Measurements from ENCODE around the gene MTFR1L. TPM values are rescaled to one million over a fixed set of nuclear protein-coding genes. Genes with fewer than 3 reads are reported as not detected.

Gene MTFR1L
- total RNA-seq, 6 experiments from 2014 or later, result 30.8 to 48.9 (median 43.3) TPM

- WGBS (ENCODE audit: insufficient coverage, low coverage, low lambda C conversion rate, missing lambda C conversion rate), result 44% methylated on average over 5 of the region's 5 CpGs
- intact Hi-C loops (cut with DNase I), result no loop called here
- no peak for DNase-seq
- H3K27ac ChIP-seq, result peak overlapping the region in 1 of 3 donors; percentile 4
- TF ChIP-seq POLR2A (IDR thresholded peaks at IDR 0.05) (no peak), CTCF (IDR thresholded peaks at IDR 0.05) (no peak)
- H3K4me1 ChIP-seq, result peaks cover 0 to 34% (median 10%) of the 10 kb centered on the region in 4 donors
- peak in 1 of 4 donors; percentile 23 for ATAC-seq
- no peaks in the 10 kb centered on the region for H3K27me3 ChIP-seq
- peak overlapping the region in 1 of 3 donors; percentile 94 for H3K4me3 ChIP-seq
- peaks cover 0 to 12% (median 6%) of the 10 kb centered on the region in 4 donors for H3K36me3 ChIP-seq
- no peaks in the 10 kb centered on the region for H3K9me3 ChIP-seq
These were observed 1.9 kb downstream of the MTFR1L start for GRCh38 chr1:25821630-25822091.

GRCh38 chr1:25825605-25826004, 5.9 kb downstream of the MTFR1L start:
- DNase-seq (no peak), ATAC-seq (no peak)
- H3K4me3 ChIP-seq, result no peak overlapping the region
- peaks cover 5 to 52% (median 28%) of the 10 kb centered on the region in 4 donors for H3K36me3 ChIP-seq
- intact Hi-C loops (cut with DNase I), result no loop called here
- no peaks in the 10 kb centered on the region for H3K9me3 ChIP-seq
- TF ChIP-seq POLR2A (IDR thresholded peaks at IDR 0.05) (no peak), CTCF (IDR thresholded peaks at IDR 0.05) (no peak)
- 92% methylated on average over 2 of the region's 2 CpGs for WGBS (ENCODE audit: insufficient coverage, low coverage, low lambda C conversion rate, missing lambda C conversion rate)
- no peak overlapping the region for H3K27ac ChIP-seq
- no peaks in the 10 kb centered on the region for H3K27me3 ChIP-seq
- H3K4me1 ChIP-seq, result peaks cover 0 to 21% (median 3%) of the 10 kb centered on the region in 4 donors

- Histone ChIP-seq H3K36me3 (peaks cover 5 to 61% (median 35%) of the 10 kb centered on the region in 4 donors), H3K9me3 (no peaks in the 10 kb centered on the region), H3K27ac (no peak overlapping the region), H3K4me3 (no peak overlapping the region), H3K4me1 (peaks cover 0 to 13% (median 0%) of the 10 kb centered on the region in 4 donors), H3K27me3 (no peaks in the 10 kb centered on the region)
- no CpG with 5 or more reads among the region's 10 CpGs for WGBS (ENCODE audit: insufficient coverage, low coverage, low lambda C conversion rate, missing lambda C conversion rate)
- intact Hi-C loops (cut with DNase I), result no loop called here
- TF ChIP-seq POLR2A (IDR thresholded peaks at IDR 0.05) (no peak), CTCF (IDR thresholded peaks at IDR 0.05) (no peak)
- DNase-seq (no peak), ATAC-seq (no peak)
These were observed 6.8 kb downstream of the MTFR1L start for GRCh38 chr1:25826571-25826970.

GRCh38 chr1:25828491-25828890, 8.7 kb downstream of the MTFR1L start:
- H3K4me3 ChIP-seq, result no peak overlapping the region
- peaks cover 0 to 6% (median 0%) of the 10 kb centered on the region in 4 donors for H3K4me1 ChIP-seq
- no peaks in the 10 kb centered on the region for H3K9me3 ChIP-seq
- peaks cover 5 to 81% (median 44%) of the 10 kb centered on the region in 4 donors for H3K36me3 ChIP-seq
- ATAC-seq (no peak), DNase-seq (no peak)
- H3K27me3 ChIP-seq, result no peaks in the 10 kb centered on the region
- intact Hi-C loops (cut with DNase I), result no loop called here
- WGBS (ENCODE audit: insufficient coverage, low coverage, low lambda C conversion rate, missing lambda C conversion rate), result no CpG with 5 or more reads among the region's 3 CpGs
- H3K27ac ChIP-seq, result no peak overlapping the region
- TF ChIP-seq CTCF (IDR thresholded peaks at IDR 0.05), result no peak
- no peak for TF ChIP-seq POLR2A (IDR thresholded peaks at IDR 0.05)
